Peyer's patch (tissue), 4 donors: ENCODE data around the gene SHC2. TPM values are rescaled to one million over a fixed set of nuclear protein-coding genes. Genes with fewer than 3 reads are reported as not detected.

Experiments
- DNase-seq, 3 donors: peaks; one replicate each; pipeline ENCODE4 v3.0.0-alpha.2; 2017 to 2019
- H3K27ac ChIP-seq, 4 donors: fragments of 200-600 bp; sonication (generic); one replicate each; pipeline ENCODE4 v1.5.1; 2016 to 2019
- H3K27me3 ChIP-seq, 2 donors: fragments of 200-600 bp; sonication (generic); one replicate each; pipeline ENCODE4 v1.5.1; 2019
- H3K36me3 ChIP-seq, 3 donors: fragments of 200-600 bp; sonication (generic); one replicate each; pipeline ENCODE4 v1.5.1; 2016 to 2019
- H3K4me1 ChIP-seq, 4 donors: fragments of 200-600 bp; sonication (generic); one replicate each; pipeline ENCODE4 v1.5.1; 2016 to 2019
- H3K4me3 ChIP-seq, 4 donors: fragments of 200-600 bp; sonication (generic); 1 replicate in 3 of 4; 2 replicates in 1 of 4; pipeline ENCODE4 v1.5.1; 2016 to 2019; ENCODE audit warnings: mild to moderate bottlenecking in 1 of 4
- H3K9me3 ChIP-seq, 4 donors: fragments of 200-600 bp; sonication (generic); one replicate each; pipeline ENCODE4 v1.5.1; 2016 to 2019; ENCODE audit warnings: mild to moderate bottlenecking in 1 of 4
- CTCF ChIP-seq, 6 experiments: fragments of 450-650 bp in 4 of 6; fragments of 200-600 bp in 2 of 6; sonication (generic) in 1 of 6; IDR thresholded peaks; one replicate each; pipeline ENCODE4 v1.5.1; 2017 to 2019; ENCODE audit warnings: antibody characterized with exemption in 6 of 6, mild to moderate bottlenecking in 3 of 6, moderate library complexity in 1 of 6
- POLR2A ChIP-seq, 2 donors: fragments of 450-650 bp; IDR thresholded peaks; one replicate each; pipeline ENCODE4 v1.5.1; 2017; ENCODE audit warnings: antibody characterized with exemption in 2 of 2, mild to moderate bottlenecking in 2 of 2, moderate library complexity in 2 of 2
- total RNA-seq, 4 donors: library from RNA; depleted of rRNA; stranded (reverse); fragments of >200 nt; gene quantifications; one replicate each; pipeline ENCODE4 v1.1.0, GENCODE V29; 2016

Gene SHC2
- total RNA-seq, 4 donors from 2014 or later = 9.5 to 33.0 (median 18.3) TPM

DNA sequence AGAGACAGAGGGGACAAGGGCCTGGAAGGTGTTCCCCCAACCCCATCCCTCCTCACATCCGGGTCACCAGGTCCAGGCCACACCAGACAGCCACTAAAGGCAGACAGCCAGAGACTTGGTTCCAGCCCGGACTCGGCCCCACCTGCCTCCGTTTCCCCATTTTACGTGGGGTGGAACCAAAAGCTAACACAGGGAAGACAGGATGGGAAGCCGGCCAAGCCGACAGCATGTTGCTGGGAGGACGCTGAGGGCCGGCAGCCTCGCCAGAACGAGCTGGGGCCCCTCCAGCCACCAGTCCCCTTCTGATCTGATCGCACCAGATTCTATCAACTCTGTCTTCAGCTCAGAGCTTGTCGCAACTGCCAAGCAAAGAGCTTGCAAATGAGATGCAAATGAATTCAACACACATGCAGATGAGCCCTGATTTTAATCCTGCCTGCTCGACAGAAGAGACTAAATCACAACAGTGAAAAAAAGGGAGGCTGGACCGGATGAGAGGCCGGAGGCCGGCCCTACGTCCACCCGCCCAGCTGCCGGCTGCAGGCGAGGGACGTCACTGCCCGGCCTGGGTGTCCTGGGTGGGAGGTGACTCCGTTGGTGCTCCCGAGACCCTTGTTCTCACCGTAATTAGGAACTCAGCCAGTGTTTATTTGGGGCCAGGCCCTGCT is 17.5 kb upstream of the SHC2 start:
- Histone ChIP-seq H3K36me3 (no peaks in the 10 kb centered on the region), H3K4me1 (peaks cover 0 to 3% (median 0%) of the 10 kb centered on the region in 4 donors), H3K27me3 (no peaks in the 10 kb centered on the region), H3K4me3 (no peak overlapping the region), H3K9me3 (no peaks in the 10 kb centered on the region), H3K27ac (no peak overlapping the region)
- no peak for DNase-seq
- no peak for TF ChIP-seq POLR2A (IDR thresholded peaks at IDR 0.05)
- TF ChIP-seq CTCF (IDR thresholded peaks at IDR 0.05) = no peak

- TF ChIP-seq POLR2A (IDR thresholded peaks at IDR 0.05) (no peak), CTCF (IDR thresholded peaks at IDR 0.05) (no peak)
- H3K9me3 ChIP-seq = no peaks in the 10 kb centered on the region
Measured at GRCh38 chr19:475360-475759, 14.5 kb upstream of the SHC2 start.

GRCh38 chr19:474126-475078 is 13.6 kb upstream of the SHC2 start:
- TF ChIP-seq POLR2A (IDR thresholded peaks at IDR 0.05) (no peak), CTCF (IDR thresholded peaks at IDR 0.05) (no peak)
- no peak for DNase-seq
- Histone ChIP-seq H3K27me3 (no peaks in the 10 kb centered on the region), H3K27ac (no peak overlapping the region), H3K4me3 (no peak overlapping the region), H3K36me3 (no peaks in the 10 kb centered on the region), H3K4me1 (no peaks in the 10 kb centered on the region), H3K9me3 (no peaks in the 10 kb centered on the region)

More at GRCh38 chr19:475360-475759, 14.5 kb upstream of the SHC2 start:
- Histone ChIP-seq H3K4me3 (no peak overlapping the region), H3K27me3 (no peaks in the 10 kb centered on the region), H3K4me1 (peaks cover 0 to 3% (median 0%) of the 10 kb centered on the region in 4 donors), H3K36me3 (no peaks in the 10 kb centered on the region), H3K27ac (no peak overlapping the region)
- no peak for DNase-seq

DNA sequence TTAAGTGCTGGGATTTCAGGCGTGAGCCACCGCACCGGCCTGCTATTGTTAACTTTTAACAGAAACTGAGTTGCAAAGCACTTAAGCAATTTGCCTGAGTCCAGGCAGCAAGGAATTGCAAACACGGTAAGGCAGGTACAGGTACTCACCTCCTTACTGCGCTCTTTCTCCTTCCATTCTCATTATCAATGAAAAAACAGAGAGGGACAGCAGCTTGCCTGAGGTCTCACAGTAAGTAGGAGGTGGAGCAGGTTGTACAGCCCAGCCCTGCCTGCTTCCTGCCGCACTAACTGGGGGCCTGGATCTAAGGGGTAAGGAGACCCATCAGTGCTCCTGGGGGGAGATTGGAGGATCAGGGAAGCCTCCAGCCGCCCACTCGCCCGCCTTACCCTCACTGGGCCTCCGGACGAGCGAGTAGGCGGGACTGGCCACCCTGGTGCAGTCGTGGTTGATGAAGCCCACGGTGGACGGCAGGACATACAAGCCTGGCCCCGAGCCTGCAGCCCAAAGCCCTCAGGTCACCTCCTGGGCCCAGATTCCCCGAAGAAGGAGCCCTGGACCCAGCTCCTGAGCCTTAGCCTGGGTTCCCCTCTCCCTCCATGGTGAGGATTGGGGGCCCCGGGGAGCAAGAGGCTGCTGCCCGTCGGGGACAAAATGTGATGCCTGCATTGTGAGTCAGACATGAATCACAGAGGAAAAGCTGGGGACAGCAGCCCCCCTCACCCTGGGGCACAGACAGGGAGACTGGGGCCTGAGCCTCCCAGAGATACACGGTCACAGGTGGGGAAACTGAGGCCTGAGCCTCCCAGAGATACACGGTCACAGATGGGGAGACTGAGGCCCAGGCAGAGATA is 11.4 kb upstream of the SHC2 start:
- Histone ChIP-seq H3K4me1 (no peaks in the 10 kb centered on the region), H3K4me3 (no peak overlapping the region), H3K27ac (no peak overlapping the region), H3K36me3 (no peaks in the 10 kb centered on the region), H3K27me3 (no peaks in the 10 kb centered on the region), H3K9me3 (no peaks in the 10 kb centered on the region)
- no peak for TF ChIP-seq POLR2A (IDR thresholded peaks at IDR 0.05)
- TF ChIP-seq CTCF (IDR thresholded peaks at IDR 0.05) = no peak
- no peak for DNase-seq

DNA sequence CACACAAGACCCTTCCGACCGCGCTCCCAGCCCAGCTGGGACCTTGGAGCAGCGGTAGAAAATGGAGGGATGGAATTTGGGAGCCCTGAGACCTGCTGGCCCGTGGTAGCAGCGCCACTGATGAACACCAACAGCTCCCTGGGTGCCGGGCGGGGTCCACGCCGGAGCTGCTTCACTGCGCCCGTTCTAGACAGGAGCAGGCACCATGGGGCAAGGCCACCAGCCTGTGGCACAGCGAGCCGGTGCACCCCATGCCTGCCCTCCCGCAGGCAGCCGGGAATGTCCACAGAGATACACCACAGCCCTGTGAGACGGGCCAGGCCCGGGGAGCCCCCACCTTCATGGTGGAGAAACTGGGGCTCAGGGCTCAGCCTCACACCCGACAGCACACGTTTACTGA is 9.9 kb upstream of the SHC2 start:
- no peaks in the 10 kb centered on the region for H3K9me3 ChIP-seq
- H3K4me1 ChIP-seq = no peaks in the 10 kb centered on the region
- no peak for TF ChIP-seq CTCF (IDR thresholded peaks at IDR 0.05)
- TF ChIP-seq POLR2A (IDR thresholded peaks at IDR 0.05) = no peak
- no peaks in the 10 kb centered on the region for H3K27me3 ChIP-seq
- H3K4me3 ChIP-seq = no peak overlapping the region
- DNase-seq = no peak
- H3K36me3 ChIP-seq = no peaks in the 10 kb centered on the region
- H3K27ac ChIP-seq = no peak overlapping the region
